NCI-H345 treated with DMSO at 0.1 percent for 48 hours (cell line): ENCODE data around the gene TRIM32.

Source experiments
- DNase-seq: peaks from one replicate; lab custom pipeline; 2025; ENCODE audit not compliant: unreplicated experiment; lab: John Stamatoyannopoulos, UW

Gene TRIM32

DNA sequence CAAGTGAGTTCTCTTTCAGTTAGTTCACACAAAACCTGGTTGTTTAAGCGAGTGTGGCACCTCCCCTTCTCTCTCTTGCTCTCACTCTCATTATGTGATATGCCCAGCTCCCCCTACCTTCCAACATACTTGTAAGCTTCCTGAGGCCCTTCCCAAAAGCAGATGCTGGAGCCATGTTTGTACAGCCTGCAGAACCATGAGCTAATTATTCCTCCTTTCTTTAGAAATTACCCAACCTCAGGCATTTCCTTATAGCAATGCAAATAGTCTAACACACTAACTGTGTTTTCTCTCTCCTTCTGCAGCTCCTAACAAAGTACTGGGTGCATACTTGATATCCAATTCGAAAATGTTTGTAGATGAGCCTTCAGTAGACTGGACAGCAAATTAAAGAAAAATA, 62.7 kb downstream of the TRIM32 start:
- DNase-seq = no peak

GRCh38 chr9:116750510-116750909, 63.4 kb downstream of the TRIM32 start:
- no peak for DNase-seq
